Loucy (cell line): ENCODE results near the gene UBALD2.
A peak's percentile ranks its signal among the peaks of the same experiment; 100 is the strongest.

Experiments
- H2AFZ ChIP-seq: fragments of 200-600 bp; sonication (generic); 2 replicates; pipeline ENCODE4 v1.6.0; 2016; ENCODE audit warnings: antibody characterized with exemption, mild to moderate bottlenecking, low read length, moderate library complexity
- H3F3A ChIP-seq: fragments of 200-600 bp; 2 replicates; pipeline ENCODE4 v1.6.0; 2016; ENCODE audit warnings: antibody characterized with exemption, low read depth, mild to moderate bottlenecking
- H3K27me3 ChIP-seq: fragments of 200-600 bp; sonication (generic); 2 replicates; pipeline ENCODE4 v1.6.1; 2014; ENCODE audit warnings: low read length, mild to moderate bottlenecking; ENCODE audit not compliant: insufficient read depth, poor library complexity, severe bottlenecking
- H3K36me3 ChIP-seq: fragments of 200-600 bp; sonication (generic); 2 replicates; pipeline ENCODE4 v1.6.1; 2016; ENCODE audit warnings: low read length; ENCODE audit not compliant: insufficient read depth
- H3K4me1 ChIP-seq: fragments of 200-600 bp; sonication (generic); 2 replicates; pipeline ENCODE4 v1.5.1; 2014; ENCODE audit warnings: low read length, mild to moderate bottlenecking; ENCODE audit not compliant: insufficient read depth, poor library complexity, severe bottlenecking
- H3K4me2 ChIP-seq: fragments of 200-600 bp; sonication (generic); 2 replicates; pipeline ENCODE4 v1.6.0; 2014; ENCODE audit warnings: antibody characterized with exemption, low read length, low read depth, mild to moderate bottlenecking; ENCODE audit not compliant: poor library complexity, severe bottlenecking
- H3K4me3 ChIP-seq: fragments of 200-600 bp; sonication (generic); 2 replicates; pipeline ENCODE4 v1.5.1; 2014; ENCODE audit warnings: low read length, mild to moderate bottlenecking, mixed read lengths; ENCODE audit not compliant: poor library complexity, severe bottlenecking
- H3K79me2 ChIP-seq: fragments of 200-600 bp; sonication (generic); 2 replicates; pipeline ENCODE4 v1.6.1; 2014; ENCODE audit warnings: low read length; ENCODE audit not compliant: insufficient read depth
- H3K9ac ChIP-seq: fragments of 200-600 bp; sonication (generic); 2 replicates; pipeline ENCODE4 v1.6.0; 2014; ENCODE audit warnings: mild to moderate bottlenecking, low read depth, low read length, moderate library complexity; ENCODE audit not compliant: poor library complexity, severe bottlenecking
- H3K9me2 ChIP-seq: fragments of 200-600 bp; sonication (generic); replicated peaks from 2 replicates; pipeline ENCODE4 v1.6.1; 2016; ENCODE audit warnings: low read depth, low read length, mixed read lengths
- H3K9me3 ChIP-seq: fragments of 200-600 bp; sonication (generic); 2 replicates; pipeline ENCODE4 v1.6.1; 2014; ENCODE audit warnings: mild to moderate bottlenecking, antibody characterized with exemption, low read length, low read depth; ENCODE audit not compliant: insufficient read depth
- H4K20me1 ChIP-seq: fragments of 200-600 bp; sonication (generic); 2 replicates; pipeline ENCODE4 v1.6.0; 2014; ENCODE audit warnings: antibody characterized with exemption, low read length, mild to moderate bottlenecking; ENCODE audit not compliant: insufficient read depth, poor library complexity, severe bottlenecking
- CTCF ChIP-seq: fragments of 200-600 bp; sonication (generic); conservative IDR thresholded peaks from 2 replicates; pipeline ENCODE4 v1.5.1; 2014; ENCODE audit warnings: mild to moderate bottlenecking, antibody characterized with exemption, low read length
- EZH2phosphoT487 ChIP-seq: fragments of 200-600 bp; IDR thresholded peaks from 2 replicates; pipeline ENCODE4 v1.6.1; 2018; ENCODE audit warnings: antibody characterized with exemption, mild to moderate bottlenecking, moderate library complexity, borderline replicate concordance

UBALD2 gene

GRCh38 chr17:76268015-76268749, 3.0 kb downstream of the UBALD2 start:
- Histone ChIP-seq H3K4me3 (peak overlapping the region; percentile 81), H3K4me2 (peak overlapping the region; percentile 84), H3K9ac (peak overlapping the region; percentile 85), H3F3A (peaks cover 6% of the 10 kb centered on the region), H3K36me3 (no peaks in the 10 kb centered on the region; the same call in 1 of the 2 replicates), H3K79me2 (peaks cover 60% of the 10 kb centered on the region), H3K9me3 (no peaks in the 10 kb centered on the region), H4K20me1 (peaks cover 37% of the 10 kb centered on the region), H3K9me2 (no peaks in the 10 kb centered on the region), H3K4me1 (peaks cover 47% of the 10 kb centered on the region), H2AFZ (no peak overlapping the region), H3K27me3 (no peaks in the 10 kb centered on the region)
- TF ChIP-seq CTCF = no peak

- H3K9me3 ChIP-seq = no peaks in the 10 kb centered on the region
- H2AFZ ChIP-seq = no peak overlapping the region
- peak overlapping the region; percentile 81 for H3K4me3 ChIP-seq
- peak overlapping the region; percentile 85 for H3K9ac ChIP-seq
- H3K4me2 ChIP-seq = peak overlapping the region; percentile 84
- H3F3A ChIP-seq = peaks cover 4% of the 10 kb centered on the region
- H3K9me2 ChIP-seq = no peaks in the 10 kb centered on the region
- H3K4me1 ChIP-seq = peaks cover 38% of the 10 kb centered on the region
- H4K20me1 ChIP-seq = peaks cover 37% of the 10 kb centered on the region
- H3K36me3 ChIP-seq = no peaks in the 10 kb centered on the region; the same call in 1 of the 2 replicates
- H3K79me2 ChIP-seq = peaks cover 60% of the 10 kb centered on the region
- no peaks in the 10 kb centered on the region for H3K27me3 ChIP-seq
- no peak for TF ChIP-seq CTCF
- TF ChIP-seq EZH2phosphoT487 = no peak
Observed at GRCh38 chr17:76268991-76269981, 4.1 kb downstream of the UBALD2 start.

- Histone ChIP-seq H3K4me3 (peak overlapping the region; percentile 81), H2AFZ (no peak overlapping the region), H3K4me2 (peak overlapping the region; percentile 84), H3K9ac (no peak overlapping the region), H3K4me1 (peaks cover 35% of the 10 kb centered on the region), H3F3A (no peaks in the 10 kb centered on the region), H3K9me3 (no peaks in the 10 kb centered on the region), H3K79me2 (peaks cover 60% of the 10 kb centered on the region), H3K36me3 (no peaks in the 10 kb centered on the region; the same call in 1 of the 2 replicates), H3K9me2 (no peaks in the 10 kb centered on the region), H4K20me1 (peaks cover 37% of the 10 kb centered on the region), H3K27me3 (no peaks in the 10 kb centered on the region)
- TF ChIP-seq CTCF (no peak), EZH2phosphoT487 (no peak)
Observed at GRCh38 chr17:76270127-76270592, 5.0 kb downstream of the UBALD2 start.
